ENCODE results near the gene TRERF1. TPM values are rescaled to one million over a fixed set of nuclear protein-coding genes. Genes with fewer than 3 reads are reported as not detected.

Gene TRERF1
- total RNA-seq, 2 donors from 2014 or later, result 9.5 to 34.8 TPM

DNA sequence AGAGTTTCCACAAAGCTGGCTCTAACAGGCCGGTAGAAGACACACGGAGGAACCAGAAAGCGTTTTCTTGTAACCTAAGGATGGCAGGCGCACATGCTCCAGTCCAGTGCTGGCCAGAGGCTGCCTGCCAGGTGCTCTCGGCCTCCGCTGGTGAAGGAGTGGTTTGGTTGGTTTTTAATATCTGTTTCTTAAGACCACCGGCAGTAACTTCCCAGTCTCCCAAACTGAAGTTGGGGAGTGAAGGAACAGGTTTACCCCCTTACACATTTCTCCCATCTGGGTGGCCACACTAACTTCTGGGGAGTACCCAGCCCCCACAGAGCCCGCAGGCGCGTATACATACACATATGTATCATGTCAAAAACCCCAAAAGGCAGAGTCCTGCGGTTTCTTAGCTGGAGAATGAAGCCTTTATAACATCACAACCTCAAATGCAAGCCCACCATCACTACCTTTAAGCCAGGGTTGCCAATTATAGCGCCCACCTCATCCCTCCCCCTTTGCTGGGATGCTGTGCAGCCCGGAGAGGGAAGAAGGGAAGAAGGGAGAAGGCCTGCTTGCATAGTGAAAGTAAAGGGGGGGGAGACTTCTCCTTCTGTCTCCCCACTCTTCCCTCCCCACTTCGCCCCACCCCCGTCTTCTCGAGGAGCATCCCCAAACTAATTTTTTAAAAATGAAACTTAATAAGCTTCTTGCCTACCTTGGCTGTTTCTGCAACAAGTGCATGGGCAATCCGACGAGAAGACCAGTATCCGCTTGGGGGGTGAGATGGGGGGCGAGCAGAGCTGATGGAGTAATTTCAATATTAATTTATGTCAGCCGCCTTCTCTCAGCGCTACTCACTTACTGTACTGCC lies 1.0 kb downstream of the TRERF1 start:
- peak; percentile 35 for DNase-seq (ENCODE audit: low spot score)
- intact Hi-C loops (cut with DNase I), result loop anchor here (2.0 to 5.0 kb wide), 3 partner anchors 82 to 188 kb away; no protein-coding TSS in a partner anchor
- 3% methylated on average over 22 of the region's 22 CpGs for WGBS
- TF ChIP-seq, protein P1, sequence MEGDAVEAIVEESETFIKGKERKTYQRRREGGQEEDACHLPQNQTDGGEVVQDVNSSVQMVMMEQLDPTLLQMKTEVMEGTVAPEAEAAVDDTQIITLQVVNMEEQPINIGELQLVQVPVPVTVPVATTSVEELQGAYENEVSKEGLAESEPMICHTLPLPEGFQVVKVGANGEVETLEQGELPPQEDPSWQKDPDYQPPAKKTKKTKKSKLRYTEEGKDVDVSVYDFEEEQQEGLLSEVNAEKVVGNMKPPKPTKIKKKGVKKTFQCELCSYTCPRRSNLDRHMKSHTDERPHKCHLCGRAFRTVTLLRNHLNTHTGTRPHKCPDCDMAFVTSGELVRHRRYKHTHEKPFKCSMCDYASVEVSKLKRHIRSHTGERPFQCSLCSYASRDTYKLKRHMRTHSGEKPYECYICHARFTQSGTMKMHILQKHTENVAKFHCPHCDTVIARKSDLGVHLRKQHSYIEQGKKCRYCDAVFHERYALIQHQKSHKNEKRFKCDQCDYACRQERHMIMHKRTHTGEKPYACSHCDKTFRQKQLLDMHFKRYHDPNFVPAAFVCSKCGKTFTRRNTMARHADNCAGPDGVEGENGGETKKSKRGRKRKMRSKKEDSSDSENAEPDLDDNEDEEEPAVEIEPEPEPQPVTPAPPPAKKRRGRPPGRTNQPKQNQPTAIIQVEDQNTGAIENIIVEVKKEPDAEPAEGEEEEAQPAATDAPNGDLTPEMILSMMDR (IDR thresholded peaks at IDR 0.05), result no peak
- TF ChIP-seq POLR2AphosphoS5 (IDR thresholded peaks at IDR 0.05), result peak; percentile 4
- H3K9me3 ChIP-seq, result no peaks in the 10 kb centered on the region
- peak overlapping the region; percentile 74 to 87 for H3K27ac ChIP-seq
- H3K4me1 ChIP-seq (replicated peaks), result peaks cover 14% of the 10 kb centered on the region
- H3K4me3 ChIP-seq, result peak overlapping the region; percentile 55 to 75
- no peaks in the 10 kb centered on the region for H3K27me3 ChIP-seq (replicated peaks; ENCODE audit: insufficient read depth)
- H3K36me3 ChIP-seq, result no peaks in the 10 kb centered on the region

DNA sequence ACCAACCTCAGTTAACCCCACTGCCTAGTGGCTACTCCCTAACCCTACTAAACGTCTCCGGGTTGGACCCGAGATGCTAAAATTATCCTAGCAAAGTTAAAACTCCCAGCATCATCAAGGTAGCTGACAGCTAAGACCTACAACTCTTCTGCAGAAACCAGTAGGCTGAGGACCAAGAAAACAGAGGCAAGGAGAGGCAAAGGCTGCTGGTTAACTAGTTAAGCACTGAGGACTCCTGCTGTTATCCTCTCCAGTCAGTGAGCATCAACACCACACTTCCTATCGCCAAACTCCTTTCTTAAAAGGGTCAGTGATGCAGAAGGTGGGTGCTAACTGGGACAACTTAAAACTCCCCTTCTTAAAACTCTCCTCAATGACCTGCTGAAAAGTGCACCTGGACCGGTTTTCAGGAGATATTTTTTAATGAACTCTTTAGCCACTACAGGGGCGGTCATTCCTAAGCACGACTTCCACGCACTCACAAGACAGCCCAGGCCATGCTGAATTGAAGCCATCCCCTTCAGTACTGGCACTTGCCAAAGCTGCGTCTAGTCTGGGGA lies 1.7 kb downstream of the TRERF1 start:
- Histone ChIP-seq H3K4me3 (peak overlapping the region; percentile 55 to 75), H3K27ac (peak overlapping the region; percentile 74 to 87), H3K27me3 (replicated peaks; ENCODE audit: insufficient read depth) (no peaks in the 10 kb centered on the region), H3K9me3 (no peaks in the 10 kb centered on the region), H3K36me3 (no peaks in the 10 kb centered on the region), H3K4me1 (replicated peaks) (peaks cover 14% of the 10 kb centered on the region)
- DNase-seq (ENCODE audit: low spot score), result no peak
- intact Hi-C loops (cut with DNase I), result loop anchor here (2.0 to 5.0 kb wide), 3 partner anchors 83 to 188 kb away; no protein-coding TSS in a partner anchor
- WGBS, result 27% methylated on average over 9 of the region's 9 CpGs
- TF ChIP-seq POLR2A (IDR thresholded peaks at IDR 0.05) (no peak), POLR2AphosphoS5 (IDR thresholded peaks at IDR 0.05) (no peak)
- TF ChIP-seq, protein P1 (IDR thresholded peaks at IDR 0.05), result no peak

GRCh38 chr6:42448927-42449659 lies 2.6 kb downstream of the TRERF1 start:
- H3K36me3 ChIP-seq, result no peaks in the 10 kb centered on the region
- H3K27ac ChIP-seq, result peak overlapping the region; percentile 74 to 87
- H3K27me3 ChIP-seq (replicated peaks; ENCODE audit: insufficient read depth), result no peaks in the 10 kb centered on the region
- 13% methylated on average over 7 of the region's 7 CpGs for WGBS
- TF ChIP-seq POLR2AphosphoS5 (IDR thresholded peaks at IDR 0.05) (peak; percentile 58), POLR2A (IDR thresholded peaks at IDR 0.05) (no peak)
- TF ChIP-seq, protein P1 (IDR thresholded peaks at IDR 0.05), result no peak
- H3K4me3 ChIP-seq, result peak overlapping the region in 1 of 2 donors; percentile 75
- no peaks in the 10 kb centered on the region for H3K9me3 ChIP-seq
- intact Hi-C loops (cut with DNase I), result no loop called here
- H3K4me1 ChIP-seq (replicated peaks), result peaks cover 16% of the 10 kb centered on the region
- DNase-seq (ENCODE audit: low spot score), result no peak

DNA sequence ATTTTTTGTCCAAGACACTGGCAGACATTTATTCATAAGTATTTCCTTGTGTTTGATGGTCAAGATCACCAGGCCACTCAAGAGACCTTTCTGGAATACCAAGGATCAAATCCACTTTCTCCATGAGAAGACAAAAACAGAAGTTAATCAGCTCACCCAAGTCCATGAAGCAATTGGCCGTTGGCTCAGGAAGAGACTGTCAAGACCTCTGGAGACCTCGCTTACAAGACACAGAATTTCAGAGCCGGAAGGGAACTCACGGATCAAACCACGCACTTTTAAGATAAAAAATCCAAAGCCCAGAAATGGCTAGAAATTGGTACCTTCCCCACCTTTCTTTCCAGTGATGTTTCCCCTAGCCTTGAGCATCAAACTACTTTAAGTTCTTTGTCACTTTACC lies 3.3 kb downstream of the TRERF1 start:
- Histone ChIP-seq H3K4me3 (no peak overlapping the region), H3K27ac (peak overlapping the region; percentile 74 to 87), H3K9me3 (no peaks in the 10 kb centered on the region), H3K36me3 (no peaks in the 10 kb centered on the region), H3K27me3 (replicated peaks; ENCODE audit: insufficient read depth) (no peaks in the 10 kb centered on the region), H3K4me1 (replicated peaks) (peaks cover 16% of the 10 kb centered on the region)
- intact Hi-C loops (cut with DNase I), result no loop called here
- no peak for DNase-seq (ENCODE audit: low spot score)
- TF ChIP-seq POLR2AphosphoS5 (IDR thresholded peaks at IDR 0.05) (no peak), POLR2A (IDR thresholded peaks at IDR 0.05) (no peak)
- TF ChIP-seq, protein P1 (IDR thresholded peaks at IDR 0.05), result no peak
- WGBS, result 58% methylated on average over 5 of the region's 5 CpGs

All from prostate gland (tissue), 2 donors.